ENCODE measurements around the gene HP1BP3.

HP1BP3 gene

GRCh38 chr1:20711285-20712214 is 75.6 kb downstream of the HP1BP3 start:
- no peak for DNase-seq

DNA sequence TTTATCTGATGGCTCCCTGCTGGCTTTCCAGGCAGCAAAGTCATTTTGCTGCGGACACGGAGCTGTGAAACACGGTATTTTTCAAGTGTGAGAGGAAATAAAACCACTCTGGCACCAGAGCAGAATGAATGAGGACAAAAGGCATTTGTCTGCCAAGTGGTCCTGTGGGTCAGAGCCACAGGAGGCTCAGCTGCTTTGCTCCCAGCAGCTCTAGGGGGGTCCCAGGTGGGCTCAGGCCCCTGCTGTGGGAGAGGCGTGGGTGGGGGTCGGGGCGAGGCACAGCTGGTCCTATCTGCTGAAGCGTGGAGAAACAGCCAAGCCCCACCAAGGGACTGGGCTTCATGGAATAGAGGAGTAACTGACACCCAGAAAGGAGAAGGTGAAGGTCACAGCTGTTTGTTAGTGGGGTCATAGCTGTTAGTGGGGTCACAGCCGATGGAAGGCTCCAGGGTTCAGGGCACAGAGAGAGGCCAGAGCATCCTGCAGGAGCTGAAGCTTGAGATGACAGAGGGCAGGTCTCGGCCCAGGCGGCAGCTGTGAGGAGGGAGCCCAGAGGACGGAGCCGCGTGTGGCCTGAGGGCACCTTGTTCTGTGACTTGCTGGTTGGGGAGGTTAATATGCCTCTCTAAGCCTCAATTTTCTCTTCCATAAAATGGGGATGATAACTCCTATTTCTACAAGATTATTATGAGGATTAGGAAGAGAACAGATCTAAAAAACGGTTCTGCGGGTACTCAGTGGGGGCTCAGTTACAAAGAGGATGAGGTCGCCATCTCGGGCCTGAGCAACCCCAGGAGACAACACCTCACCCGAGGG is 76.4 kb downstream of the HP1BP3 start:
- no peak for DNase-seq

- no peak for DNase-seq
These were observed 77.2 kb downstream of the HP1BP3 start for GRCh38 chr1:20709868-20710267.

- DNase-seq, result no peak
These were observed 78.2 kb downstream of the HP1BP3 start for GRCh38 chr1:20708891-20709290.

GRCh38 chr1:20708057-20708456 is 79.0 kb downstream of the HP1BP3 start:
- no peak for DNase-seq

GRCh38 chr1:20706841-20707240 is 80.3 kb downstream of the HP1BP3 start:
- DNase-seq, result no peak

- DNase-seq, result no peak
These were observed 81.8 kb downstream of the HP1BP3 start for GRCh38 chr1:20705203-20705755.

DNA sequence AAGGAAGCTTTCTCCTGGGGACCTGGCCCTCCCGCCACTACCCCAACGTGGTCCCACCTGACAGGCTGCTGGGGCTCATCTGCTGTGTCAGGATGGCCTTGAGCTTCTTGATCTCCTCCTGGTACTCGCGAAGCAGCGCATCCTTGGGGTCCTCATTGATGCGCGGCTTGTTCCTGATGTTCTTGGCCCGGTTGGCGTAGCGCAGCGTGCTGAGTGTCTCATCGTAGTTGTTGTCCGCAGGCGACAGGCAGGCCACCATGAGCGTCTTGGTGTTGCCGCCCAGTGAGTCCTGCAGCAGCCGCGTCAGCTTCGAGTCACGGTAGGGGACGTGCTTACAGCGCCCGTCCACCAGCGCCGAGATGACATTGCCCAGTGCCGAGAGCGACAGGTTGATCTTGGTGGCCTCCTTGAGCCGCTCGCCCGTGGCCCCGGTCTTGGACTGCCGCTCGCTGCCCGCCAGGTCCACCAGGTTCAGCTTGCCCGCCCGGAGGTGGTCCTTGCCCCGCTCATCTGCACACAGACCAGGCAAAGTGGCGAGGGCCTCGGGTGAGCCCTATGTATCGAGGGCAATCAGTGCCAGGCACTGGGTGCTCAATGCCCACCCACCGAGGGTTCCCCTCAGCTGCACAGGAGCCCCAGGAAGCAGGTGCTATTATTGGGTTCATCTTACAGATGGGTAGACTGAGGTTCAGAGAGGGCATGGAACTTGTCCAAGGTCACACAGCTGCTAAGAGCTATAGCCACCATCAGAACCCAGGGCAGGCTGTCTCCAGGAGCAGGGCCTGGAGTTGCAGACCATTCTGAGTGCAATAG is 82.5 kb downstream of the HP1BP3 start:
- DNase-seq, result no peak

DNA sequence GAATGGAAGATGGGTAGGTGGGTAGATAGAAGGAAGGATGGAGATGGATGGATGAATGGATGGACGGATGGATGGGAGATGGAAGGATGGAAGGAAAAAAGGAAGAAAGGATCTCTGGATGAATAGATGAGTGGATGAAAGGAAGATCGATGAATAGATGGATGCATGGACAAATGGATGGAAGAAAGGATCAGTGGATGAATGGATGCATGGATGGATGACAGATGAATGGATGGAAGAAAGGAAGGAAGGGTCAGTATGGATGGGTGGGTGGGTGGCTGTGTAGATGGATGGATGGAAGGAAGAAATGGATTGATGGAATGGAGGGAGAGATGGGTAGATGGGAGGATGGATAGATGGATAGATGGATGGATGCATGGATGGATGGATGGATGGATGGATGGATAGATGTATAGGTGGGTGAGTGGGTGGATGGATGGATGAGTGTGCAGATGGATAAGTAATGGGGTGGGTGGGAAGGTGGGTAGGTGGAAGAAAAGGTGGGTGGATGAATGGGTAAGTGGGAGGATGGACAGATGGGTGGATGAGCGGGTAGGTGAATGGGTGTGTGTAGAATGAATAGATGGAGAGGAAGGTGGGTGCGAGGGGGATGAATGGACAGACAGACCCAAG is 83.9 kb downstream of the HP1BP3 start:
- DNase-seq, result no peak

DNA sequence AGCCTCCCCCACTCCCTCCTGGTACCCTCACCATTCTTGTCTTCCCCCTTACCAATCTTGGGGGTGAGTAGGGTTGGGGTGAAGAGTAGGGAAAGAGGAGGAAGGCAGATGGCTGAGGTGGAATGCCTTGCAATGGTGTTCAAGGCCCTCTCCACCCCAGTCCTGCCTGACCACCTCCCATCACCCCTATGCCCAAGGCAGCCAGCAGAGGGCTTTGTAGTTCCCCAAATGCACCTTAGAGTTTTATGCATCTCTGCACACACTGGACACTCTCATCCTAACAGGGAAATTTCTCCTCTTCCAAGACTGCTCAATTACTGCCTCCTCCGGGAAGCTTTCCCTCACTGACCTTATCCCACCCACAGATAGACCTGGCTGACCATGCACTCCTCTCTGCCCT is 84.7 kb downstream of the HP1BP3 start:
- no peak for DNase-seq

- no peak for DNase-seq
These were observed 85.3 kb downstream of the HP1BP3 start for GRCh38 chr1:20701847-20702246.

GRCh38 chr1:20701446-20701845 is 85.7 kb downstream of the HP1BP3 start:
- DNase-seq, result no peak

DNA sequence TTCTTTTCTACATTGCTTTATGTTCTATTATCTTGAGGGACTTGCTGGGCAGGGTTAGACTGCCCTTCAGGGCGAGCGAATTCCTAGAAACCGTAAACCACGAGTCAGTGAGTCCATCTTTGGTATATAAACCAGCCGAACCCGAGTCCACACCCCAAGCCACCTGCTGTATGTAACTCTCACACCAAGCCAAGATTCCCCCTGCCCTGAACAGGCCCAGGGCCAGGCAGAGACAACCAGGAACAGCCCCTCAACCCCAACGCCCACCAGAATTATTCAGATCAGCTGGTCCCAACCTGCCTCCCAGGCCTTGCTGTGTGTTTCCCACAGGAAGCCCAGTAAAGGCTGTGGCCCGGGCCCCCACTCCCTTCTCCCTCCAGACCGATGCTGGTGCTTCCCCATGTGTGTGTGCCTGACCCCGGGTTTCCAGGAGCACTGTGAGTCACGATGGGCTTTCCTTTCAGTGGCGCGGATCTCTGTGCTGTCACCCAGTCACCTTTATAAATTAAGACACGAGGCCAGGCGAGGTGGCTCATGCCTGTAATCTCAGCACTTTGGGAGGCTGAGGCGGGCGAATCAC is 86.4 kb downstream of the HP1BP3 start:
- DNase-seq, result no peak

DNA sequence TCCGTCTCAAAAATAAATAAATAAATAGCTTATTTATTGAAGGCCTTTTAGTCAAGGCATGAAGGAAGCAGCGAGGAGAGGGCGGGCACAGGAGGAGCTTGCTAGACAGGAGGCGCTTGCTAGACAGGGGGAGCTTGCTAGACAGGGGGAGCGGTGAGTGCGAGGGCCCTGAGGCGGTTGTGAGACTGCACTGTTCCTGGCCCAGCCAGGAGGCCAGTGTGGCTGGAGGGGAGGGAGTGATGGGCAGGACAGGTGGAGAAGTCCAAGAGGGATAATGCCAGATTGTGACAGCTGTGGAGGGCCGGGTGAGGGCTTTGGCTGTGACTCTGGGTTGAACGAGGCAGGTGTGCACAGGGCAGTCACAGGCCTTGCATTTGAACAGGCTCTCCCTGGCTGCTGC is 87.5 kb downstream of the HP1BP3 start:
- DNase-seq, result no peak

DNA sequence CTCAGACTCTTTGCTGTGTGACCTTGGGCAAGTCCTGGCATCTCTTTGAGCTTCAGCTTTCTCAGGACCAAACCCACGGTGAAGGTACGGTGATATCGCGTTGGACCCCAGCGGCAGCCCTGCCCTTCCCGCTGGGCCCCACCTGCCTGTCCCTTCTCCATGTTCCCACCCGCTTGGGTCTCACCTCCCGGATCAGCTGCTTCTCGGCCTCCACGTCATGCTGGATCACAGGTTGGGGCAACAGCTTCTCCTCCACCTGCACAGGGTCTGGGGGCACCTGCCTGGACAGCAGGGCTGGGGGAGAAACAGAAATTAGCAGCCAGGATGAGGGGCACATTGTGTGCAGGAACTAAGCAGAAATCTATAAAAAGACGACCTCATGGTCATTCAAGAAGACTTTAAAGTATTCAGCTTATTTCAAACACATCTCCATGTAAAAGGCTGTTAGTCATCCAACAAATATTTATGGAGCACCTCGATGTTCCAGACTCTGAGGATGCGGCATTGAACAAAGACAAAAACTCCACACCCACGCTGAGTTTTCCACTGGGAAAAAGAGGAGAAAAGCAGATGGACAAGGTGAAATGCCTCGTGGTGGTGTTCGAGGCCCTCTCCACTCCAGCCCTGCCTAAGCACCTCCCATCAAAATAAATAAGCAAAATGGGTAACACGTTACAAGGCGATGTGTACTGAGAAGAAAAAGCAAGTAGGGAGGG is 88.8 kb downstream of the HP1BP3 start:
- DNase-seq, result no peak

- no peak for DNase-seq
These were observed 89.5 kb downstream of the HP1BP3 start for GRCh38 chr1:20697563-20697962.

- peak; percentile 66 for DNase-seq
These were observed 90.4 kb downstream of the HP1BP3 start for GRCh38 chr1:20696397-20697333.

DNA sequence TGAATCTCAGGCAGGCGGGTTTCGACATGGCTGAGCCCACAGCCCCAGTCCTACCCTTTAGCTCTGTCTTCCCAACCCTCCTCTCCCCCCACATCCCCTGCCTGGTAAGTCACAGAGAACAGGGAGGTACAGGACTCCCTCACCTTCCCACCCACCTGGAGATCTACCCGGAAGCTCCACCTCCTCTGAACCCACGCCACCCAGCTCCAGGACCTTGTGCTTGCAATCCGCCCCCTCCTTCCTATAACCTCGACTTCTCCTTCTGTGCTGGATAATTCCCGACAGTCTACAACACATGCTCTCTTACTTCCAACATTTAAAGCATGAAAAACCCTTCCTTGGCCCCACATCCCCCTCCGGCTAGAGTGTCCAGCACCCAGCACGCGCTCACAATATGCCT is 91.6 kb downstream of the HP1BP3 start:
- no peak for DNase-seq

- DNase-seq, result no peak
These were observed 93.5 kb downstream of the HP1BP3 start for GRCh38 chr1:20693623-20694022.
